GM23248 (cell line): ENCODE data around the gene SLX4IP.

Experiments
- EZH2 ChIP-seq: fragments of 200-600 bp; sonication (generic); IDR thresholded peaks from 2 replicates; pipeline ENCODE4 v1.6.1; 2018; ENCODE audit warnings: antibody characterized with exemption, mild to moderate bottlenecking; ENCODE audit not compliant: insufficient read depth, poor library complexity, severe bottlenecking
- EZH2phosphoT487 ChIP-seq: fragments of 200-600 bp; sonication (generic); IDR thresholded peaks from 2 replicates; pipeline ENCODE4 v1.6.1; 2018; ENCODE audit warnings: antibody characterized with exemption, moderate library complexity, mild to moderate bottlenecking, low read depth; ENCODE audit not compliant: insufficient read depth

GRCh38 chr20:10652660-10653261 is 217.7 kb downstream of the SLX4IP start:
- TF ChIP-seq EZH2phosphoT487: no peak
- no peak for TF ChIP-seq EZH2
